HepG2 (cell line): ENCODE results near the gene IPO8. TPM values are rescaled to one million over a fixed set of nuclear protein-coding genes. Genes with fewer than 3 reads are reported as not detected.

Source experiments
- ATAC-seq: fragments of 200-7000 bp; cut with Tn5 transposase; 3 replicates; pipeline ENCODE4 v1.9.1; 2020; ENCODE audit warnings: mild to moderate bottlenecking, moderate library complexity
- BruUV-seq: library from RNA; stranded (reverse); fragments of 400-500 nt; replicated peaks from 2 replicates; lab custom pipeline; 2021; lab: Mats Ljungman, UMichigan
- CTCF ChIA-PET: fragments of 300-600 bp; formaldehyde crosslinking; extraction: SDS; loops from one replicate; lab custom pipeline; 2021; ENCODE audit warnings: low total read pairs, inconsistent platforms, low intra/inter-chr PET ratio; lab: Yijun Ruan, JAX
- POLR2A ChIA-PET: fragments of 350-600 bp; sonication (Branson Sonifier 250); formaldehyde crosslinking; loops from one replicate; lab custom pipeline; 2020; ENCODE audit warnings: antibody characterized with exemption, inconsistent platforms; lab: Yijun Ruan, JAX
- DNase-seq: peaks from one replicate; pipeline ENCODE4 v3.0.0-alpha.2; 2015; ENCODE audit warnings: low spot score
- FAIRE-seq: peaks from 3 replicates; lab custom pipeline; 2011; peaks lifted over from hg19 to GRCh38; lab: Jason Lieb, UNC
- H2AFZ ChIP-seq: one replicate; pipeline ENCODE4 v1.6.1; 2011; ENCODE audit warnings: low read length, inconsistent platforms
- H3K27ac ChIP-seq: fragments of 300-600 bp; 3 replicates; pipeline ENCODE4 v1.8.0; 2011; ENCODE audit warnings: mixed run types, mild to moderate bottlenecking, mixed read lengths, low read length, inconsistent platforms; ENCODE audit not compliant: insufficient read depth; ENCODE audit errors: extremely low read length
- H3K27me3 ChIP-seq, 2 experiments: fragments of 200-600 bp in 1 of 2; 2 replicates in 1 of 2; 3 replicates in 1 of 2; pipeline versions ENCODE4 v1.6.0 to v1.8.0; 2011; ENCODE audit warnings: low read length in 2 of 2, mild to moderate bottlenecking in 2 of 2, moderate library complexity in 2 of 2, inconsistent platforms in 1 of 2; ENCODE audit not compliant: insufficient read depth in 2 of 2, control insufficient read depth in 1 of 2
- H3K36me3 ChIP-seq, 2 experiments: fragments of 200-600 bp in 1 of 2; replicated peaks in 1 of 2; 2 replicates in 1 of 2; 3 replicates in 1 of 2; pipeline versions ENCODE4 v1.5.1 to v1.8.0; 2011; ENCODE audit warnings: low read length in 2 of 2, inconsistent platforms in 1 of 2; ENCODE audit not compliant: insufficient read depth in 2 of 2, control insufficient read depth in 1 of 2
- H3K4me1 ChIP-seq: 2 replicates; pipeline ENCODE4 v1.5.1; 2012; ENCODE audit warnings: low read length, inconsistent platforms; ENCODE audit not compliant: insufficient read depth
- H3K4me2 ChIP-seq: 2 replicates; pipeline ENCODE4 v1.6.0; 2011; ENCODE audit warnings: low read depth, low read length, inconsistent platforms
- H3K4me3 ChIP-seq, 3 experiments: fragments of 200-600 bp in 1 of 3; sonication (generic), shearing (Covaris generic) in 1 of 3; replicated peaks in 1 of 3; 2 replicates each; pipeline ENCODE4 v1.5.1; 2011 to 2016; ENCODE audit warnings: low read length in 3 of 3, inconsistent platforms in 2 of 3, low read depth in 2 of 3, mild to moderate bottlenecking in 2 of 3, control low read depth in 1 of 3, mixed read lengths in 1 of 3; ENCODE audit not compliant: insufficient read depth in 1 of 3
- H3K79me2 ChIP-seq: one replicate; pipeline ENCODE4 v1.6.1; 2011; ENCODE audit warnings: low read length, inconsistent platforms; ENCODE audit not compliant: insufficient read depth
- H3K9ac ChIP-seq: 2 replicates; pipeline ENCODE4 v1.6.0; 2011; ENCODE audit warnings: mild to moderate bottlenecking, low read depth, low read length, inconsistent platforms; ENCODE audit not compliant: insufficient read depth
- H3K9me3 ChIP-seq: 2 replicates; pipeline ENCODE4 v1.5.1; 2012; ENCODE audit warnings: mild to moderate bottlenecking, low read length
- H4K20me1 ChIP-seq: 2 replicates; pipeline ENCODE4 v1.6.0; 2011; ENCODE audit warnings: inconsistent platforms, mild to moderate bottlenecking, low read length, moderate library complexity; ENCODE audit not compliant: insufficient read depth
- KDM3A ChIP-seq: IDR thresholded peaks from 2 replicates; pipeline ENCODE4 v1.6.1; 2018; ENCODE audit warnings: low read depth, missing compliant biosample characterization
- TERF1 ChIP-seq: sonication (generic); formaldehyde crosslinking; IDR thresholded peaks from 2 replicates; pipeline ENCODE4 v1.8.0; 2022; ENCODE audit warnings: mild to moderate bottlenecking, missing genetic modification reagents, moderate library complexity
- ZNF512 ChIP-seq: sonication (generic); formaldehyde crosslinking; IDR thresholded peaks from 2 replicates; pipeline ENCODE4 v1.4.0; 2020; ENCODE audit warnings: mild to moderate bottlenecking, missing genetic modification reagents
- ZNF607 ChIP-seq: sonication (generic); formaldehyde crosslinking; IDR thresholded peaks from 2 replicates; pipeline ENCODE4 v1.5.1; 2020; ENCODE audit warnings: missing genetic modification reagents, mild to moderate bottlenecking, borderline replicate concordance
- ZNF878 ChIP-seq: sonication (generic); formaldehyde crosslinking; IDR thresholded peaks from 2 replicates; pipeline ENCODE4 v1.8.1; 2023; ENCODE audit warnings: mild to moderate bottlenecking, missing genetic modification reagents, moderate library complexity
- WGBS: methylation state at CpG from one replicate; pipeline ENCODE4 v1.1.6; 2017; ENCODE audit warnings: low lambda C conversion rate; 5-methylcytosine and 5-hydroxymethylcytosine counted together
- in situ Hi-C: cut with HindIII; loops from 2 replicates; pipeline ENCODE4 v1.10.0; 2017; ENCODE audit warnings: low pct_unique_long_range_greater_than_20kb; ENCODE audit not compliant: extremely low pct_ligation_motif_present
- intact Hi-C: fragments of 100-400 bp; cut with micrococcal nuclease; formaldehyde crosslinking; loops from one replicate; pipeline ENCODE4 v1.10.0; 2022; ENCODE audit not compliant: unreplicated experiment
- polyA plus RNA-seq, 8 experiments: library from polyadenylated mRNA; depleted of rRNA in 3 of 8; stranded (reverse) in 7 of 8; unstranded in 1 of 8; fragments of >200 nt; fragmentation: Illumina TruSeq in 4 of 8; extraction: Trizol in 4 of 8; gene quantifications; 2 replicates each; pipeline versions ENCODE4 v1.2.1 to v1.2.3, GENCODE V29; 2011 to 2016; ENCODE audit warnings: low read depth in 4 of 8, missing spikeins in 1 of 8, mixed read lengths in 1 of 8; ENCODE audit not compliant: insufficient read depth in 1 of 8
- total RNA-seq, 5 experiments: library from RNA; depleted of rRNA; stranded (reverse); fragments of >200 nt; fragmentation: Illumina TruSeq; extraction: Trizol; gene quantifications; 2 replicates each; pipeline ENCODE4 v1.2.3, GENCODE V29; 2016; ENCODE audit warnings: low read depth in 1 of 5

Gene IPO8
- total and polyA plus RNA-seq, 2 of the 13 experiments (the other 11 are each of a cell fraction or from before 2014, with no cell fraction given) = 6.3 to 21.8 TPM

GRCh38 chr12:30617346-30618016 is 78.2 kb downstream of the IPO8 start:
- Histone ChIP-seq H3K9ac (no peak overlapping the region), H3K36me3 (no peaks in the 10 kb centered on the region), H3K27me3 (no peaks in the 10 kb centered on the region), H3K27ac (no peak overlapping the region), H3K9me3 (no peaks in the 10 kb centered on the region), H2AFZ (no peak overlapping the region), H3K4me2 (no peak overlapping the region), H3K4me1 (peaks cover 42% of the 10 kb centered on the region), H4K20me1 (no peaks in the 10 kb centered on the region), H3K79me2 (no peaks in the 10 kb centered on the region), H3K4me3 (no peak overlapping the region)
- DNase-seq (no peak), FAIRE-seq (no peak), ATAC-seq (no peak)
- in situ Hi-C loops (no loop called here), intact Hi-C loops (no loop called here)
- 79% methylated on average over 5 of the region's 5 CpGs for WGBS
- POLR2A ChIA-PET = no interaction called here
- TF ChIP-seq TERF1 (CRISPR knock-in tag) (no peak), KDM3A (CRISPR knock-in tag) (no peak), ZNF512 (CRISPR knock-in tag) (no peak), ZNF878 (CRISPR knock-in tag) (no peak), ZNF607 (CRISPR knock-in tag) (no peak)
- no TSS peak for BruUV-seq
- CTCF ChIA-PET = no interaction called here
